Activated CD8-positive, alpha-beta memory T cell treated with anti-CD3 and anti-CD28 coated beads for 36 hours (primary cell): ENCODE results near the gene HACD1. TPM values are rescaled to one million over a fixed set of nuclear protein-coding genes. Genes with fewer than 3 reads are reported as not detected.
"Not testable (repeated sequence)": the region's sequence is repeated elsewhere in the genome, so short reads cannot be mapped to it uniquely, and the experiment has no call there.

Source experiments
- CTCF ChIA-PET: fragments of 350-600 bp; sonication (Branson Sonifier 250); formaldehyde crosslinking; loops from one replicate; lab custom pipeline; 2021; ENCODE audit warnings: antibody characterized with exemption; lab: Charles Lee
- POLR2A ChIA-PET: fragments of 350-600 bp; sonication (Branson Sonifier 250); formaldehyde crosslinking; loops from one replicate; lab custom pipeline; 2021; ENCODE audit warnings: antibody characterized with exemption; lab: Charles Lee
- total RNA-seq, 2 experiments: library from RNA; stranded (reverse); gene quantifications; one replicate each; pipeline ENCODE4 v1.2.3, GENCODE V29; 2021

The HACD1 gene
- total RNA-seq, 2 experiments from 2014 or later = 1.5 to 2.1 TPM

GRCh38 chr10:17644485-17644943 lies 27.3 kb upstream of the HACD1 start:
- ChIA-PET POLR2A (interaction anchor here (0.5 to 2.2 kb wide), 4 partner anchors 25 to 621 kb away, joined by 3 to 14 read pairs (median 4); partner anchors contain the start of gene HACD1), CTCF (interaction anchor here (0.7 to 1.0 kb wide), 3 partner anchors 27 to 54 kb away, joined by 3 to 4 read pairs (median 3); no protein-coding TSS in a partner anchor)

GRCh38 chr10:17643755-17644484 lies 26.7 kb upstream of the HACD1 start, which contains the start of gene STAM:
Gene STAM, plus strand, starts transcription at chr10:17644151. Its CDS starts 189 bp downstream, at chr10:17644340.
- POLR2A ChIA-PET = interaction anchor here (0.5 to 2.2 kb wide), 5 partner anchors 25 to 1204 kb away, joined by 3 to 14 read pairs (median 4); partner anchors contain the start of gene HACD1
- CTCF ChIA-PET = interaction anchor here (0.7 to 1.1 kb wide), 4 partner anchors 26 to 204 kb away, joined by 3 to 4 read pairs (median 3); no protein-coding TSS in a partner anchor

- ChIA-PET POLR2A (interaction anchor here (1.2 to 2.2 kb wide), 2 partner anchors 26 to 414 kb away, joined by 4 to 14 read pairs; partner anchors contain the start of gene HACD1), CTCF (interaction anchor here (1.1 kb wide), 1 partner anchor 204 kb away, joined by 3 read pairs; no protein-coding TSS in a partner anchor)
These were observed 26.2 kb upstream of the HACD1 start for GRCh38 chr10:17643339-17643754.

- POLR2A ChIA-PET = no interaction called here
- CTCF ChIA-PET = no interaction called here
These were observed 23.2 kb upstream of the HACD1 start for GRCh38 chr10:17640331-17640816.

- CTCF ChIA-PET = no interaction called here
These were observed 20.7 kb upstream of the HACD1 start for GRCh38 chr10:17637869-17638268.

GRCh38 chr10:17633353-17633752 lies 16.2 kb upstream of the HACD1 start:
- POLR2A ChIA-PET = no interaction called here
- CTCF ChIA-PET = interaction anchor here (1.4 kb wide), 1 partner anchor 105 kb away, joined by 3 read pairs; no protein-coding TSS in a partner anchor

More at GRCh38 chr10:17637869-17638268, 20.7 kb upstream of the HACD1 start:
- POLR2A ChIA-PET = no interaction called here

GRCh38 chr10:17632590-17632989 lies 15.4 kb upstream of the HACD1 start:
- POLR2A ChIA-PET, CTCF ChIA-PET: not testable (repeated sequence)

GRCh38 chr10:17626656-17627055 lies 9.5 kb upstream of the HACD1 start:
- ChIA-PET POLR2A (interaction anchor here (0.7 kb wide), 1 partner anchor 807 kb away, joined by 3 read pairs; no protein-coding TSS in a partner anchor), CTCF (interaction anchor here (1.2 kb wide), 1 partner anchor 9 kb away, joined by 5 read pairs; no protein-coding TSS in a partner anchor)

- POLR2A ChIA-PET = no interaction called here
- CTCF ChIA-PET = interaction anchor here (0.7 kb wide), 1 partner anchor 126 kb away, joined by 3 read pairs; no protein-coding TSS in a partner anchor
These were observed 7.8 kb upstream of the HACD1 start for GRCh38 chr10:17624996-17625395.

- ChIA-PET POLR2A (no interaction called here), CTCF (no interaction called here)
These were observed 4.9 kb upstream of the HACD1 start for GRCh38 chr10:17622061-17622460.

GRCh38 chr10:17616403-17617030 lies 657 bp downstream of the HACD1 start:
- ChIA-PET POLR2A (interaction anchor here (0.6 to 2.4 kb wide), 2 partner anchors 27 to 40 kb away, joined by 3 to 14 read pairs; partner anchors contain the start of gene STAM), CTCF (interaction anchor here (0.6 kb wide), 1 partner anchor 829 kb away, joined by 3 read pairs; no protein-coding TSS in a partner anchor)

GRCh38 chr10:17609523-17610079 lies 7.6 kb downstream of the HACD1 start:
- ChIA-PET POLR2A (no interaction called here), CTCF (interaction anchor here (0.6 to 1.0 kb wide), 2 partner anchors 11 to 89 kb away, joined by 5 to 8 read pairs; no protein-coding TSS in a partner anchor)

- ChIA-PET CTCF (interaction anchor here (1.0 to 1.1 kb wide), 2 partner anchors 40 to 497 kb away, joined by 3 read pairs; no protein-coding TSS in a partner anchor), POLR2A (no interaction called here)
These were observed 9.4 kb downstream of the HACD1 start for GRCh38 chr10:17607603-17608332.

- ChIA-PET CTCF (interaction anchor here (1.0 kb wide), 1 partner anchor 135 kb away, joined by 3 read pairs; no protein-coding TSS in a partner anchor), POLR2A (no interaction called here)
These were observed 10.1 kb downstream of the HACD1 start for GRCh38 chr10:17607060-17607459.

- POLR2A ChIA-PET = no interaction called here
- CTCF ChIA-PET = interaction anchor here (1.0 kb wide), 1 partner anchor 136 kb away, joined by 3 read pairs; no protein-coding TSS in a partner anchor
These were observed 10.6 kb downstream of the HACD1 start for GRCh38 chr10:17606547-17607040.

- ChIA-PET POLR2A (no interaction called here), CTCF (no interaction called here)
These were observed 11.2 kb downstream of the HACD1 start for GRCh38 chr10:17605936-17606335.

GRCh38 chr10:17599089-17599488 lies 18.1 kb downstream of the HACD1 start:
- ChIA-PET CTCF (no interaction called here), POLR2A (no interaction called here)

- CTCF ChIA-PET = interaction anchor here (0.5 kb wide), 1 partner anchor 112 kb away, joined by 4 read pairs; no protein-coding TSS in a partner anchor
- POLR2A ChIA-PET = no interaction called here
These were observed 19.8 kb downstream of the HACD1 start for GRCh38 chr10:17597386-17597785.
